CD14-positive monocyte (primary cell): ENCODE data around the gene GPR39. TPM values are rescaled to one million over a fixed set of nuclear protein-coding genes. Genes with fewer than 3 reads are reported as not detected.

Source experiments
- DNase-seq, 3 donors: peaks; one replicate each; pipeline ENCODE4 v3.0.0-alpha.2; 2011 to 2022
- H2AFZ ChIP-seq: 2 replicates; pipeline ENCODE4 v1.6.0; 2012; ENCODE audit warnings: mild to moderate bottlenecking, low read depth, low read length, inconsistent platforms; ENCODE audit not compliant: insufficient read depth, poor library complexity, severe bottlenecking
- H3K27ac ChIP-seq, 2 donors: 1 replicate in 1 of 2; 2 replicates in 1 of 2; pipeline ENCODE4 v1.5.1; 2012 to 2013; ENCODE audit warnings: low read length in 2 of 2, control low read depth in 1 of 2, inconsistent platforms in 1 of 2, low read depth in 1 of 2, mild to moderate bottlenecking in 1 of 2
- H3K27me3 ChIP-seq, 2 donors: one replicate each; pipeline versions ENCODE4 v1.6.0 to v1.6.1; 2011 to 2013; ENCODE audit warnings: low read length in 2 of 2; ENCODE audit not compliant: control insufficient read depth in 2 of 2, insufficient read depth in 2 of 2
- H3K36me3 ChIP-seq, 2 donors: replicated peaks in 1 of 2; 1 replicate in 1 of 2; 2 replicates in 1 of 2; pipeline versions ENCODE4 v1.5.1 to v1.6.1; 2012 to 2013; ENCODE audit warnings: low read length in 2 of 2, control low read depth in 1 of 2, inconsistent platforms in 1 of 2, mild to moderate bottlenecking in 1 of 2; ENCODE audit not compliant: insufficient read depth in 2 of 2, control insufficient read depth in 1 of 2
- H3K4me1 ChIP-seq, 2 donors: 1 replicate in 1 of 2; 2 replicates in 1 of 2; pipeline versions ENCODE4 v1.5.1 to v1.6.1; 2012 to 2013; ENCODE audit warnings: low read length in 2 of 2, control low read depth in 1 of 2, inconsistent platforms in 1 of 2, mild to moderate bottlenecking in 1 of 2, moderate library complexity in 1 of 2; ENCODE audit not compliant: insufficient read depth in 2 of 2, control insufficient read depth in 1 of 2
- H3K4me2 ChIP-seq: replicated peaks from 2 replicates; pipeline ENCODE3; 2012; ENCODE audit warnings: low read length, moderate library complexity, mild to moderate bottlenecking; ENCODE audit not compliant: poor library complexity, severe bottlenecking; ENCODE audit errors: extremely low read depth
- H3K4me3 ChIP-seq, 3 experiments: fragments of 200-600 bp in 1 of 3; sonication (generic) in 1 of 3; replicated peaks in 1 of 3; 1 replicate in 2 of 3; 2 replicates in 1 of 3; pipeline ENCODE4 v1.5.1; 2011 to 2013; ENCODE audit warnings: low read length in 3 of 3, mild to moderate bottlenecking in 3 of 3, control low read depth in 2 of 3, low read depth in 2 of 3, inconsistent platforms in 1 of 3, moderate library complexity in 1 of 3
- H3K79me2 ChIP-seq: 2 replicates; pipeline ENCODE4 v1.6.0; 2012; ENCODE audit warnings: mild to moderate bottlenecking, control low read depth, inconsistent platforms, low read length, moderate library complexity; ENCODE audit not compliant: insufficient read depth
- H3K9ac ChIP-seq: 2 replicates; pipeline ENCODE4 v1.6.0; 2017; ENCODE audit warnings: low read length, mild to moderate bottlenecking; ENCODE audit not compliant: insufficient read depth, poor library complexity, severe bottlenecking
- H3K9me3 ChIP-seq, 2 donors: replicated peaks in 1 of 2; 1 replicate in 1 of 2; 2 replicates in 1 of 2; pipeline versions ENCODE4 v1.5.1 to v1.6.1; 2012 to 2013; ENCODE audit warnings: low read length in 2 of 2, control low read depth in 1 of 2; ENCODE audit not compliant: control insufficient read depth in 1 of 2, insufficient read depth in 1 of 2
- H4K20me1 ChIP-seq: 2 replicates; pipeline ENCODE4 v1.6.0; 2012; ENCODE audit warnings: mild to moderate bottlenecking, low read length, control low read depth, moderate library complexity; ENCODE audit not compliant: insufficient read depth
- H3K27ac Mint-ChIP-seq, 7 donors: one replicate each; pipeline ENCODE4 v1.8.0; 2020; ENCODE audit warnings: mild to moderate bottlenecking in 7 of 7, mixed read lengths in 7 of 7, moderate library complexity in 6 of 7, inconsistent platforms in 2 of 7
- H3K27me3 Mint-ChIP-seq, 3 donors: one replicate each; pipeline ENCODE4 v1.8.0; 2021 to 2022; ENCODE audit warnings: low read depth in 3 of 3, mild to moderate bottlenecking in 3 of 3, mixed read lengths in 3 of 3, moderate library complexity in 3 of 3, inconsistent platforms in 1 of 3
- H3K36me3 Mint-ChIP-seq, 2 donors: one replicate each; pipeline ENCODE4 v1.8.0; 2020; ENCODE audit warnings: mixed read lengths in 2 of 2, inconsistent platforms in 1 of 2, mild to moderate bottlenecking in 1 of 2
- H3K4me1 Mint-ChIP-seq: one replicate; pipeline ENCODE4 v1.8.0; 2020; ENCODE audit warnings: mild to moderate bottlenecking, mixed read lengths
- H3K4me3 Mint-ChIP-seq, 2 donors: one replicate each; pipeline ENCODE4 v1.8.0; 2020; ENCODE audit warnings: mild to moderate bottlenecking in 2 of 2, mixed read lengths in 2 of 2, moderate library complexity in 1 of 2
- H3K9me3 Mint-ChIP-seq, 7 donors: one replicate each; pipeline ENCODE4 v1.8.0; 2020 to 2022; ENCODE audit warnings: mixed read lengths in 7 of 7, mild to moderate bottlenecking in 6 of 7, moderate library complexity in 6 of 7, inconsistent platforms in 2 of 7
- CTCF ChIP-seq: fragments of 200-600 bp; IDR thresholded peaks from one replicate; pipeline ENCODE4 v1.8.0; 2022; ENCODE audit warnings: antibody characterized with exemption, mild to moderate bottlenecking
- WGBS: methylation state at CpG from one replicate; pipeline ENCODE4 v1.1.5; 2013; ENCODE audit warnings: missing lambda C conversion rate; ENCODE audit not compliant: insufficient coverage; 5-methylcytosine and 5-hydroxymethylcytosine counted together
- intact Hi-C, 2 donors: fragments of 100-400 bp; cut with micrococcal nuclease; formaldehyde crosslinking; loops; one replicate each; pipeline versions ENCODE4 v1.15.0 to v1.15.1; 2023
- polyA plus RNA-seq, 3 donors: library from polyadenylated mRNA; depleted of rRNA in 1 of 3; unstranded in 2 of 3; stranded (reverse) in 1 of 3; fragments of 300-500 nt in 2 of 3; fragments of >200 nt in 1 of 3; fragmentation: Illumina TruSeq in 2 of 3; gene quantifications; 1 replicate in 2 of 3; 2 replicates in 1 of 3; pipeline ENCODE4 v1.2.3, GENCODE V29; 2012 to 2021

GPR39 gene
- polyA plus RNA-seq, 3 donors: 0.12 TPM; not detected in 2

DNA sequence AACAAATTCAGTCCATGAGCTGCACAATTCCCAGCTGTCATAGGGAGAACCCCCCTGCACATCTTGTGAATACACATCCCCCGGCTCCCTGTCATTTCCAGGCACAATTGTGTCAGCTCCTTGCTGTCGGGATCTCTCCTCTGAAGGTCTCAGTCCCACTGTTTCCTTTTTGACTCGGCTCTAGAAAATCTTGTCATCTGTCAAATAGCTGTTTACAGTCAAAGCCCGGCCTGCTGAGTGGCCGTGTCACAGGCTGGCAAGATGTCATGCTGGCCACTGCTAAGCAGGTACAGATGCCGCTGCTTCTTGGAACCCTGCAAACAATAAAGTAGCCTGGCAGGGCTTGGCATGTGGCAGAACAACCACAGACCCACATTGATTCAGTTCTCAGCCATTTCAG is 191.7 kb downstream of the GPR39 start:
- Mint-ChIP-seq H3K27ac (no peak overlapping the region), H3K4me3 (no peak overlapping the region), H3K36me3 (no peaks in the 10 kb centered on the region), H3K27me3 (peaks cover 0 to 18% (median 2%) of the 10 kb centered on the region in 3 donors), H3K9me3 (peaks cover 0 to 2% (median 0%) of the 10 kb centered on the region in 7 donors), H3K4me1 (no peaks in the 10 kb centered on the region)
- H3K36me3 ChIP-seq: no peaks in the 10 kb centered on the region
- H2AFZ ChIP-seq: no peak overlapping the region
- H4K20me1 ChIP-seq: no peaks in the 10 kb centered on the region
- 95% methylated on average over 6 of the region's 6 CpGs for WGBS
- no peak overlapping the region for H3K27ac ChIP-seq
- no peaks in the 10 kb centered on the region for H3K27me3 ChIP-seq
- no peak overlapping the region for H3K4me2 ChIP-seq
- no peak overlapping the region for H3K4me3 ChIP-seq
- no peak for TF ChIP-seq CTCF
- no peak overlapping the region for H3K9ac ChIP-seq
- H3K9me3 ChIP-seq: no peaks in the 10 kb centered on the region
- intact Hi-C loops: no loop called here
- DNase-seq: no peak
- H3K79me2 ChIP-seq: no peaks in the 10 kb centered on the region
- H3K4me1 ChIP-seq: no peaks in the 10 kb centered on the region

GRCh38 chr2:132609101-132609890 is 192.7 kb downstream of the GPR39 start:
- H3K9me3 ChIP-seq: no peaks in the 10 kb centered on the region
- no peak overlapping the region for H3K27ac ChIP-seq
- Mint-ChIP-seq H3K36me3 (no peaks in the 10 kb centered on the region), H3K27me3 (peaks cover 2 to 16% (median 2%) of the 10 kb centered on the region in 3 donors), H3K9me3 (peaks cover 0 to 2% (median 0%) of the 10 kb centered on the region in 7 donors), H3K27ac (no peak overlapping the region), H3K4me1 (no peaks in the 10 kb centered on the region), H3K4me3 (no peak overlapping the region)
- WGBS: 100% methylated on average over 1 of the region's 8 CpGs
- no peak overlapping the region for H3K4me2 ChIP-seq
- no peak for TF ChIP-seq CTCF
- DNase-seq: no peak
- no peaks in the 10 kb centered on the region for H4K20me1 ChIP-seq
- H3K79me2 ChIP-seq: no peaks in the 10 kb centered on the region
- no peak overlapping the region for H3K4me3 ChIP-seq
- H3K36me3 ChIP-seq: no peaks in the 10 kb centered on the region
- no peak overlapping the region for H3K9ac ChIP-seq
- H2AFZ ChIP-seq: no peak overlapping the region
- no peaks in the 10 kb centered on the region for H3K4me1 ChIP-seq
- intact Hi-C loops: no loop called here
- H3K27me3 ChIP-seq: no peaks in the 10 kb centered on the region
